ENCODE data around the gene ARHGAP24. TPM values are rescaled to one million over a fixed set of nuclear protein-coding genes. Genes with fewer than 3 reads are reported as not detected.
"Not testable (repeated sequence)": the region's sequence is repeated elsewhere in the genome, so short reads cannot be mapped to it uniquely, and the experiment has no call there.

Gene ARHGAP24
- total RNA-seq, 1 donor from 2014 or later, result 15.0 TPM

GRCh38 chr4:85812776-85813175 lies 337.8 kb downstream of the ARHGAP24 start:
- Mint-ChIP-seq H3K9me3 (peaks cover 24% of the 10 kb centered on the region), H3K27ac (no peak overlapping the region)

GRCh38 chr4:85815796-85816459 lies 341.0 kb downstream of the ARHGAP24 start:
- Mint-ChIP-seq H3K27me3 (ENCODE audit: low read depth) (no peaks in the 10 kb centered on the region), H3K36me3 (peaks cover 5% of the 10 kb centered on the region), H3K9me3 (peaks cover 28% of the 10 kb centered on the region), H3K4me1 (no peaks in the 10 kb centered on the region), H3K4me3 (no peak overlapping the region), H3K27ac (no peak overlapping the region)
- TF ChIP-seq CTCF (IDR thresholded peaks at IDR 0.05; ENCODE audit: unreplicated experiment), result no peak
- no peak for DNase-seq (ENCODE audit: low spot score in 2 of 2, unreplicated experiment in 2 of 2)

More at GRCh38 chr4:85812776-85813175, 337.8 kb downstream of the ARHGAP24 start:
- DNase-seq (ENCODE audit: low spot score in 2 of 2, unreplicated experiment in 2 of 2), result no peak
- H3K36me3 Mint-ChIP-seq, result peaks cover 5% of the 10 kb centered on the region
- peaks cover 5% of the 10 kb centered on the region for H3K4me1 Mint-ChIP-seq
- no peak for TF ChIP-seq CTCF (IDR thresholded peaks at IDR 0.05; ENCODE audit: unreplicated experiment)
- H3K4me3 Mint-ChIP-seq, result no peak overlapping the region
- H3K27me3 Mint-ChIP-seq (ENCODE audit: low read depth), result no peaks in the 10 kb centered on the region

- H3K4me3 Mint-ChIP-seq, result no peak overlapping the region
- H3K36me3 Mint-ChIP-seq, result peaks cover 5% of the 10 kb centered on the region
- peaks cover 28% of the 10 kb centered on the region for H3K9me3 Mint-ChIP-seq
- DNase-seq (ENCODE audit: low spot score in 2 of 2, unreplicated experiment in 2 of 2), result no peak
- no peaks in the 10 kb centered on the region for H3K27me3 Mint-ChIP-seq (ENCODE audit: low read depth)
- no peak overlapping the region for H3K27ac Mint-ChIP-seq
- no peak for TF ChIP-seq CTCF (IDR thresholded peaks at IDR 0.05; ENCODE audit: unreplicated experiment)
- peaks cover 4% of the 10 kb centered on the region for H3K4me1 Mint-ChIP-seq
Measured at GRCh38 chr4:85818700-85819099, 343.8 kb downstream of the ARHGAP24 start.

- not testable (repeated sequence) for H3K27ac Mint-ChIP-seq; DNase-seq (ENCODE audit: low spot score in 2 of 2, unreplicated experiment in 2 of 2); H3K4me3 Mint-ChIP-seq; H3K36me3 Mint-ChIP-seq; H3K27me3 Mint-ChIP-seq (ENCODE audit: low read depth)
- H3K9me3 Mint-ChIP-seq, result peaks cover 24% of the 10 kb centered on the region
- peaks cover 13% of the 10 kb centered on the region for H3K4me1 Mint-ChIP-seq
Measured at GRCh38 chr4:85820101-85820500, 345.2 kb downstream of the ARHGAP24 start.

- Mint-ChIP-seq H3K4me1 (peaks cover 26% of the 10 kb centered on the region), H3K27ac (no peak overlapping the region), H3K9me3 (peaks cover 9% of the 10 kb centered on the region), H3K4me3 (no peak overlapping the region), H3K36me3 (peaks cover 1% of the 10 kb centered on the region), H3K27me3 (ENCODE audit: low read depth) (no peaks in the 10 kb centered on the region)
- TF ChIP-seq CTCF (IDR thresholded peaks at IDR 0.05; ENCODE audit: unreplicated experiment), result no peak
- DNase-seq (ENCODE audit: low spot score in 2 of 2, unreplicated experiment in 2 of 2), result no peak
Measured at GRCh38 chr4:85821688-85822455, 346.9 kb downstream of the ARHGAP24 start.

GRCh38 chr4:85823295-85823694 lies 348.3 kb downstream of the ARHGAP24 start:
- H3K9me3 Mint-ChIP-seq, result peaks cover 4% of the 10 kb centered on the region
- H3K36me3 Mint-ChIP-seq, result no peaks in the 10 kb centered on the region
- H3K27ac Mint-ChIP-seq, result no peak overlapping the region
- TF ChIP-seq CTCF (IDR thresholded peaks at IDR 0.05; ENCODE audit: unreplicated experiment), result no peak
- H3K4me1 Mint-ChIP-seq, result peaks cover 39% of the 10 kb centered on the region
- H3K4me3 Mint-ChIP-seq, result no peak overlapping the region
- no peak for DNase-seq (ENCODE audit: low spot score in 2 of 2, unreplicated experiment in 2 of 2)
- H3K27me3 Mint-ChIP-seq (ENCODE audit: low read depth), result no peaks in the 10 kb centered on the region

Data from mesothelial cell of epicardium (in vitro differentiated cells).